ENCODE data around the gene PACRG.

PACRG gene

GRCh38 chr6:162798546-162799266 lies 70.9 kb downstream of the PACRG start:
- DNase-seq (ENCODE audit: insufficient read length) (no peak), FAIRE-seq (no peak)
- TF ChIP-seq POLR2AphosphoS5 (IDR thresholded peaks at IDR 0.05; ENCODE audit: low read depth, low read length) (no peak), POLR2A (IDR thresholded peaks at IDR 0.05; ENCODE audit: low read depth, low read length) (no peak), TAF1 (IDR thresholded peaks at IDR 0.05; ENCODE audit: borderline replicate concordance, low read depth, low read length) (no peak)

DNA sequence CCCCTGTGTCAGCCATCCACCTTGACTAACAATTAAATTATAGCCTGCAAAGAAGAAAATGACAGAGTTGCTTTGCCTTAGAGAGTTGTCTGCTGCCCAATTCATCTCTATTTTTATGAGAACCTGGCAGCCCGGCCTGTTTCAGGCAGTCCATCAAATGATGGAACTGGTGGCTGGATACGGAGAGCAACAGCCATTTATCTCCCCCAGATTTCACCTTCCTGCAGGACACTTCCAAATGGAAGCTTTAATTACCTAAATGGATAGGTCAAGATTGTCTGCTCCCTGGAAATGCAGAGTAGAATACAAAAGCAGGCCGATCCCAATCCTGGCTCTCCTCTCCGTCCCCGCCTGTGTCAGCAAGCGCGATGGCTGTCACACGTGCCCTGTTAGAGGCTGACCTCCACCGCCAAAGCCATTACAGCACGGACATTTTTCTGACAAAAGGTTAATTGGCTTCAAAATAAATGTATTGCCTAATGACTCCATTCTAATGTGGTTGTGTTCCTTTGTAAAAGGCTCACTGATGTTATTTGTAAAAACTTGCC lies 86.7 kb downstream of the PACRG start:
- TF ChIP-seq POLR2A (IDR thresholded peaks at IDR 0.05; ENCODE audit: low read depth, low read length): no peak
- no peak for TF ChIP-seq POLR2AphosphoS5 (IDR thresholded peaks at IDR 0.05; ENCODE audit: low read depth, low read length)
- no peak for TF ChIP-seq TAF1 (IDR thresholded peaks at IDR 0.05; ENCODE audit: borderline replicate concordance, low read depth, low read length)
- FAIRE-seq: no peak
- DNase-seq (ENCODE audit: insufficient read length): no peak

DNA sequence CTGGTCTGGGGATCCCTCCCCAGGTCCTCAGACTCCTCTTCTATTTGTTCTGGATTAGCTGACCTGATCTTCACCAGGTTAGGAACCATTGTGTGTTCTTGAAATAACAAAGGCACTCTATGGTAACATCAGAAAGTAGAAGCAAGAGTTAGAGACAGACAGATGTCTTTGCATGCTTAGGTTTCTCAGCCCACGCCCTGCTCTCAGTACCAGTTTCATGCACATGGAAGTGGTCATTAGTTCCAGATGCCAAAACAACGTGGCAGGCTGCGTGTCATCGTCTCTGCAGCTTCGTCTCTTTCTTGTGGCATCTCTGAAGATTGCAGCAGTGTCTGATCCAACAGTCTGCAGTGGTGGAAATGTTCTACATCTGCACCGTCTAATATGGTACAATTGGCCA lies 89.4 kb downstream of the PACRG start:
- no peak for DNase-seq (ENCODE audit: insufficient read length)
- no peak for FAIRE-seq
- TF ChIP-seq POLR2AphosphoS5 (IDR thresholded peaks at IDR 0.05; ENCODE audit: low read depth, low read length) (no peak), POLR2A (IDR thresholded peaks at IDR 0.05; ENCODE audit: low read depth, low read length) (no peak), TAF1 (IDR thresholded peaks at IDR 0.05; ENCODE audit: borderline replicate concordance, low read depth, low read length) (no peak)

GRCh38 chr6:162819284-162819683 lies 91.5 kb downstream of the PACRG start:
- FAIRE-seq: no peak

DNA sequence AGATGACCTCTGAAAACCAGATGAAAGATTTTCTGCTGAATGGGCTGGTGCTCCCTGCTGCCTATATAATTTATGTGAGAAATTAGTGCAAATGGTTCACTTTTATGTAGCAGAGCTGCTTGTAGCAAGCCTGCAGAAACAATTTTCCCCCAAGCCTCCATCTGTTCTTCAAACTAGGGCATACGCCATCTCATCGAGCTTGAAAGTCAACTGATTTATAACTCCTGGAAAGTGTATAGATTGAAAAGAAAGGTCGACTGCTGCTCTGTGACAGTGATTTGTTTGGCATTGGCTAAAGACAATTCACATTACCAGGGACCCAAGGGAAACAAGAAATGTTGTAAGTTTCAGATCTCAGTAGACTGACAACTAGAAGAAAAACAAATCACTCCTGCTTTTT lies 93.3 kb downstream of the PACRG start:
- no peak for DNase-seq (ENCODE audit: insufficient read length)
- FAIRE-seq: no peak
- TF ChIP-seq TAF1 (IDR thresholded peaks at IDR 0.05; ENCODE audit: borderline replicate concordance, low read depth, low read length) (no peak), POLR2AphosphoS5 (IDR thresholded peaks at IDR 0.05; ENCODE audit: low read depth, low read length) (no peak), POLR2A (IDR thresholded peaks at IDR 0.05; ENCODE audit: low read depth, low read length) (no peak)

More at GRCh38 chr6:162819284-162819683, 91.5 kb downstream of the PACRG start:
- TF ChIP-seq POLR2AphosphoS5 (IDR thresholded peaks at IDR 0.05; ENCODE audit: low read depth, low read length) (no peak), TAF1 (IDR thresholded peaks at IDR 0.05; ENCODE audit: borderline replicate concordance, low read depth, low read length) (no peak), POLR2A (IDR thresholded peaks at IDR 0.05; ENCODE audit: low read depth, low read length) (no peak)
- no peak for DNase-seq (ENCODE audit: insufficient read length)

- TF ChIP-seq POLR2AphosphoS5 (IDR thresholded peaks at IDR 0.05; ENCODE audit: low read depth, low read length): no peak
- no peak for TF ChIP-seq POLR2A (IDR thresholded peaks at IDR 0.05; ENCODE audit: low read depth, low read length)
- no peak for TF ChIP-seq TAF1 (IDR thresholded peaks at IDR 0.05; ENCODE audit: borderline replicate concordance, low read depth, low read length)
- DNase-seq (ENCODE audit: insufficient read length) (no peak), FAIRE-seq (no peak)
Measured at GRCh38 chr6:162825597-162825996, 97.8 kb downstream of the PACRG start.

- no peak for DNase-seq (ENCODE audit: insufficient read length)
Measured at GRCh38 chr6:162829013-162829742, 101.4 kb downstream of the PACRG start.

DNA sequence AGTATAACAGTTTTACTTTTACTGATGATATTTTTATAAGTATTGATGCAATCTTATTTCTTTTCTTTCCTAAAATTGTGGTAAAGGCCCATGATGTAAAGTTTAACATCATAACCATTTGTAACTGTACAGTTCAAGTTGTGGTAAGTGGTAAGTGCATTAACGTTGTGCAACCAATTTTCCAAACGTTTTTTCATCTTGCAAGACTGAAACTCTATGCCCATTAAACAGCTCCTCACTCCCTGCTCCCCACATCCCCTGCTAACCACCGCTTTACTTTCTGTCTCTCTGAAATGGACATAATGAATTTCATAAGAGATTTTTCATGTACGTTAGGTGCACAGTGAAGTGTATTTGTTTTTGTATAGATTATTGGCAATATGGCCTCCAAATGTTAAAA lies 106.0 kb downstream of the PACRG start:
- DNase-seq (ENCODE audit: insufficient read length) (no peak), FAIRE-seq (no peak)
- TF ChIP-seq POLR2AphosphoS5 (IDR thresholded peaks at IDR 0.05; ENCODE audit: low read depth, low read length): no peak
- TF ChIP-seq TAF1 (IDR thresholded peaks at IDR 0.05; ENCODE audit: borderline replicate concordance, low read depth, low read length): no peak
- TF ChIP-seq POLR2A (IDR thresholded peaks at IDR 0.05; ENCODE audit: low read depth, low read length): no peak

More at GRCh38 chr6:162829013-162829742, 101.4 kb downstream of the PACRG start:
- no peak for FAIRE-seq
- TF ChIP-seq POLR2A (IDR thresholded peaks at IDR 0.05; ENCODE audit: low read depth, low read length) (no peak), POLR2AphosphoS5 (IDR thresholded peaks at IDR 0.05; ENCODE audit: low read depth, low read length) (no peak), TAF1 (IDR thresholded peaks at IDR 0.05; ENCODE audit: borderline replicate concordance, low read depth, low read length) (no peak)

DNA sequence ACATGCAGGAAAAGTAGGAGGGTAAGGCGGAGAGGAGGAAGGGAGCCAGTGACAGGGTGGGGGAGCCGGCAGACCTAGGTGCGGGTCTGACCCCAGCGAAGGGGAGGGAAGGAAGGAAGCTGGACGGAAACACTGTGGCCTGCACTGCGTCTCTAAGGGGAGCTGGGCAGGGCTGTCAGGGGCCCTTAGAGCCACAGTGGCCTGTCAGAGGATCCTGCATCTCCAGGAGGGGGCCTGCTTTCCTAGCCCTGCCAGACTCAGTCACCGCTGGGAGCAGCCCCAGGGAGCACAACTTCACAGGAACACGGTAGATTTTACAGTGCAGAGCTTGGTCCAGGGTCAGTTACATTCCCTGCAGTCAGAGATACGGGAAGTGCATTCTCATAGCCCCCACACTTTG lies 118.2 kb downstream of the PACRG start:
- DNase-seq (ENCODE audit: insufficient read length) (no peak), FAIRE-seq (no peak)
- TF ChIP-seq POLR2AphosphoS5 (IDR thresholded peaks at IDR 0.05; ENCODE audit: low read depth, low read length): no peak
- TF ChIP-seq POLR2A (IDR thresholded peaks at IDR 0.05; ENCODE audit: low read depth, low read length): no peak
- TF ChIP-seq TAF1 (IDR thresholded peaks at IDR 0.05; ENCODE audit: borderline replicate concordance, low read depth, low read length): no peak

GRCh38 chr6:162846723-162847122 lies 118.9 kb downstream of the PACRG start:
- FAIRE-seq: no peak

DNA sequence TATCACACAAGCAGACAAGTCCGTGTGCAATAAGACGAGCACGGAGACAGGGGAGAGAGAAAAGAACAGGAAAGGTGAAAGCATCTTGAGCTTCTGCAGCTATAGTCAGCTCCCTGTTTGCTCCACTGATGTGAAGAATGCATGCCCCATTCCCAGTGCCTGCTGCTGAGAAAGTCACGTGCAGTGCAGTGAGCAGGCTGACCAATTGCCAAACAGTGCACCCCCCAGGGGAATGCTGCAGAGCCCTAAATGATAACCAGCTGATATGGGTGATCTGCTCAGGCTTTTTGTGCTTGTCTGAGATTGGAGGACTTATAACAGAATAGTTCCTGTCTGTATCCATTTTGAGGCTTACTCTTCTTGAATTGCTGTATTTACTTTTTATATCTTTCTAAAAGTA lies 121.5 kb downstream of the PACRG start:
- DNase-seq (ENCODE audit: insufficient read length) (no peak), FAIRE-seq (no peak)
- TF ChIP-seq POLR2AphosphoS5 (IDR thresholded peaks at IDR 0.05; ENCODE audit: low read depth, low read length) (no peak), POLR2A (IDR thresholded peaks at IDR 0.05; ENCODE audit: low read depth, low read length) (no peak), TAF1 (IDR thresholded peaks at IDR 0.05; ENCODE audit: borderline replicate concordance, low read depth, low read length) (no peak)

More at GRCh38 chr6:162846723-162847122, 118.9 kb downstream of the PACRG start:
- TF ChIP-seq TAF1 (IDR thresholded peaks at IDR 0.05; ENCODE audit: borderline replicate concordance, low read depth, low read length) (no peak), POLR2A (IDR thresholded peaks at IDR 0.05; ENCODE audit: low read depth, low read length) (no peak)
- no peak for DNase-seq (ENCODE audit: insufficient read length)

All from GM12892 (cell line).